ENCODE measurements around the gene MAFG. TPM values are rescaled to one million over a fixed set of nuclear protein-coding genes. Genes with fewer than 3 reads are reported as not detected.

The MAFG gene
- total RNA-seq, 1 experiment from 2014 or later = 31.4 TPM

DNA sequence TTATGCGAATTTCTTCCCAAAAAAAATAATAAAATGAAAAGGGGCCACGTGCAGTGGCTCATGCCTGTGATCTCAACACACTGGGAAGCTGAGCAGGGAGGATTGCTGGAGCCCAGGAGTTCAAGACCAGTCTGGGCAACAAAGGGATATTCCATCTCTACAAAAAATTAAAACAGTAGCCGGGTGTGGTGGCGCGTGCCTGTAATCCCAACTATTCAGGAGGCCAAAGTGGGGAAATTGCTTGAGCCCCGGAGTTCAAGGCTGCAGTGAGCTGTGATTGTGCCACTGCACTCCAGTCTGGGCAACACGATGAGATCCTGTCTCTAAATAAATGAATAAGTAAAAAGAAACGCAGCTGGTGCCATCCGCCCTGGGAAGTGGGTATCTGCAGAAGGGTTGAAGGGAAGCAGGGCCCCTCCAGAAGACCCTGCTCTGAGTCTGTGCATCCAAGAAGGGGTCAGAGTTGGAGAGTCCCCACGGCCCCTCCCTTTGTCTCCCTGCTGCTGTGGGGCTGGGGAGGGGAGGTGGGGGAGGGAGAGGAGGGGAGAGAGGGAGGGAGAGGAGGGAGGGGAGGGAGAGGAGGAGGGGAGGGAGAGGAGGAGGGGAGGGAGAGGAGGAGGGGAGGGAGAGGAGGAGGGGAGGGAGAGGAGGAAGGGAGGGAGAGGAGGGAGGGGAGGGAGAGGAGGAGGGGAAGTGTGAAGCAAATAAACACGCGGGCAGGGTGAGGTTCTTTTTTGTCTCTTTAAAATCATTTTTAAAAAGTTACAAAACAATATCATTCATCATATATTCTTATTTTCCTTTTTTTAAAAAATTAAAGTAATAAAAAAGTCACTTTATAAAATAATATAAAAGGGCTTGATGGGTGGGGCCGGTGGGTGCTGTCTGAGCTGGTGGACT, 24.5 kb upstream of the MAFG start:
- H3K27ac Mint-ChIP-seq = no peak overlapping the region
- no peak overlapping the region for H3K27ac ChIP-seq (ENCODE audit: insufficient read length, low read depth, low read length)
- DNase-seq = no peak
- H3T11ph ChIP-seq (ENCODE audit: low read length) = no peak overlapping the region
- no peaks in the 10 kb centered on the region for H3K79me1 ChIP-seq (ENCODE audit: insufficient read depth, low read depth, low read length, poor library complexity, severe bottlenecking)
- H4K91ac ChIP-seq (ENCODE audit: insufficient read length, low read depth, low read length) = no peak overlapping the region
- TF ChIP-seq, protein P1, sequence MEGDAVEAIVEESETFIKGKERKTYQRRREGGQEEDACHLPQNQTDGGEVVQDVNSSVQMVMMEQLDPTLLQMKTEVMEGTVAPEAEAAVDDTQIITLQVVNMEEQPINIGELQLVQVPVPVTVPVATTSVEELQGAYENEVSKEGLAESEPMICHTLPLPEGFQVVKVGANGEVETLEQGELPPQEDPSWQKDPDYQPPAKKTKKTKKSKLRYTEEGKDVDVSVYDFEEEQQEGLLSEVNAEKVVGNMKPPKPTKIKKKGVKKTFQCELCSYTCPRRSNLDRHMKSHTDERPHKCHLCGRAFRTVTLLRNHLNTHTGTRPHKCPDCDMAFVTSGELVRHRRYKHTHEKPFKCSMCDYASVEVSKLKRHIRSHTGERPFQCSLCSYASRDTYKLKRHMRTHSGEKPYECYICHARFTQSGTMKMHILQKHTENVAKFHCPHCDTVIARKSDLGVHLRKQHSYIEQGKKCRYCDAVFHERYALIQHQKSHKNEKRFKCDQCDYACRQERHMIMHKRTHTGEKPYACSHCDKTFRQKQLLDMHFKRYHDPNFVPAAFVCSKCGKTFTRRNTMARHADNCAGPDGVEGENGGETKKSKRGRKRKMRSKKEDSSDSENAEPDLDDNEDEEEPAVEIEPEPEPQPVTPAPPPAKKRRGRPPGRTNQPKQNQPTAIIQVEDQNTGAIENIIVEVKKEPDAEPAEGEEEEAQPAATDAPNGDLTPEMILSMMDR (conservative IDR thresholded peaks at IDR 0.05) = no peak
- no peaks in the 10 kb centered on the region for H3K79me2 ChIP-seq (ENCODE audit: insufficient read depth, low read length)
- H2BK20ac ChIP-seq (ENCODE audit: low read depth, low read length, poor library complexity, severe bottlenecking) = no peak overlapping the region
- H3K4me1 ChIP-seq (ENCODE audit: insufficient read depth, low read length) = no peaks in the 10 kb centered on the region
- H3K23me2 ChIP-seq (ENCODE audit: insufficient read length, low read depth, low read length, poor library complexity, severe bottlenecking) = no peaks in the 10 kb centered on the region
- no peak overlapping the region for H4K8ac ChIP-seq (replicated peaks; ENCODE audit: insufficient read length, low read depth, low read length)
- H3K23ac ChIP-seq (ENCODE audit: insufficient read length, low read depth, low read length) = no peak overlapping the region
- no peak overlapping the region for H3K4ac ChIP-seq (ENCODE audit: low read depth, low read length)
- H3K27me3 Mint-ChIP-seq (ENCODE audit: low read depth) = peaks cover 49% of the 10 kb centered on the region
- no peak overlapping the region for H2BK120ac ChIP-seq (ENCODE audit: low read depth, low read length, poor library complexity, severe bottlenecking)
- H2BK5ac ChIP-seq (ENCODE audit: insufficient read length, low read length) = no peak overlapping the region
- H3K27me3 ChIP-seq (ENCODE audit: insufficient read depth, low read length) = no peaks in the 10 kb centered on the region; the same call in 1 of the 2 replicates
- H3K9me3 ChIP-seq (ENCODE audit: control insufficient read depth, low read depth, low read length) = no peaks in the 10 kb centered on the region
- no CpG with 5 or more reads among the region's 13 CpGs for WGBS (ENCODE audit: extremely low coverage, insufficient read length, low lambda C conversion rate)
- no peak overlapping the region for H3K18ac ChIP-seq (ENCODE audit: insufficient read length, low read depth, low read length)
- H3K36me3 Mint-ChIP-seq (ENCODE audit: insufficient read depth in 1 of 3, low read depth in 3 of 3) = no peaks in the 10 kb centered on the region
- no peak overlapping the region for H4K5ac ChIP-seq (ENCODE audit: insufficient read length, low read depth, low read length)
- no peak overlapping the region for H2BK15ac ChIP-seq (ENCODE audit: low read depth, low read length)
- H3K4me2 ChIP-seq (ENCODE audit: insufficient read depth, insufficient read length, low read length) = no peak overlapping the region
- no peak overlapping the region for H2AK5ac ChIP-seq (ENCODE audit: insufficient read length, low read length)
- H3K4me1 Mint-ChIP-seq = peaks cover under 1 to 11% of the 10 kb centered on the region in 2 experiments
- no peaks in the 10 kb centered on the region for H3K9me3 Mint-ChIP-seq
- H3K9ac ChIP-seq (ENCODE audit: extremely low read depth, insufficient read length, low read length) = no peak overlapping the region
- H2BK12ac ChIP-seq (ENCODE audit: insufficient read length, low read depth, low read length) = no peak overlapping the region
- 0 out of 5 replicates have a peak overlapping the region, but pooled peaks of 1 of the 2 experiments have one; percentile 9 for H3K4me3 Mint-ChIP-seq
- no peak overlapping the region for H2AFZ ChIP-seq (ENCODE audit: low read length)
- no peaks in the 10 kb centered on the region for H4K20me1 ChIP-seq (ENCODE audit: control insufficient read depth, insufficient read depth, insufficient read length)
- no peak overlapping the region for H3K14ac ChIP-seq (ENCODE audit: insufficient read depth, low read length)
- H3K56ac ChIP-seq (ENCODE audit: insufficient read length, low read depth, low read length) = no peak overlapping the region

Data from H9 (cell line).